Activated CD4-positive, CD25-positive, alpha-beta regulatory T cell treated with anti-CD3 and anti-CD28 coated beads, Interleukin-2, amount 50 U/mL, for 72 hours (primary cell): ENCODE data around the gene ASIC4.

Experiments
- DNase-seq: peaks from one replicate; pipeline ENCODE4 v3.0.0; 2021

ASIC4 gene

GRCh38 chr2:219554350-219554749 is 40.1 kb downstream of the ASIC4 start:
- DNase-seq = no peak

GRCh38 chr2:219555956-219556355 is 41.7 kb downstream of the ASIC4 start:
- DNase-seq = no peak

- DNase-seq = no peak
Observed at GRCh38 chr2:219556413-219556812, 42.1 kb downstream of the ASIC4 start.

GRCh38 chr2:219557320-219557719 is 43.0 kb downstream of the ASIC4 start:
- DNase-seq = no peak

DNA sequence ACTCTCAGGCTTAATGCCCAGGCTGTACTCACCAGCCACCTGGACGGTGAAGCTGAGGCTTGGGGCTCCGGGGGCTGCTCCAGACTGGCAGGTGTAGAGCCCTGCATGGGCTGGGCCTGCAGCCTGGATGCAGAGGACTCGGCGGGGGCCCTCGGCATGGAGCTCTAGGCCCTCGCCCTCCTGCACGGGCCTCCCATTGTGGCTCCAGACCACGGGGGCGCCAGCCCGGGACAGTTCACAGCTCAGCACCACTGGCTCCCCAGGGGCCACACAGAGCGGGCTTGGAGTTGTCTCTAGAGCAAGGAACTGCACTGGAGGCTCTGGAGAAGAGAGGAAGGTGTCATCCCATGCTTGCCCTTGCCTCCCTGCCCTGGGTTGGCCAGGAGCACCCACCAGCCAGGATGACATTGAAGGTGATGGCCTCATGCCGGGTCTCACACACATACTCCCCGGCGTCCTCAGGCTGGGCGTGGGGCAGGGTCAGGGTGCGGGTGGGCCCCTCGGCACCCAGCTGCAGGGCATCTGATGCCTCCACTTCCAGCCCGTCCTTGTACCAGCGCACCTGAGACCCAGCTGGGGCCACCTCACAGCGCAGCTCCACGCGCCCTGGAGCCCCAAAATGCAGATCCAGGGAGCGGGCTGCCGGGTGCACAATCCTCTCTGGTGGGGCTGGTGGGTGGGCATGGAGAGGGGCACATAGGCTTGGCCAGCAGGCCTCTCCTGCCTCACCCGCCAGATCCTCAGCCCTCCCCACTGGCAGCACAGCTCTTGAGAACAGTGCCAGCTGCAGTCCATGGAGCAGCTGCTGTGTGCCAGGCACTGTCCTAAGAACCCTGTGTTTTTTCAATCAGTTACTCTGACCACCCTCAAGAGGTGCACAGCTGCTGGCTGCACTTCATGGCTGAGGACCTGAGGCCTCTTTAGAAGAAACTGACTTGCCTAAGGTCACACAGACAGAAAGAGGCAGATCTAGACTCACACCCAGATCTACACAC is 43.8 kb downstream of the ASIC4 start:
- no peak for DNase-seq

DNA sequence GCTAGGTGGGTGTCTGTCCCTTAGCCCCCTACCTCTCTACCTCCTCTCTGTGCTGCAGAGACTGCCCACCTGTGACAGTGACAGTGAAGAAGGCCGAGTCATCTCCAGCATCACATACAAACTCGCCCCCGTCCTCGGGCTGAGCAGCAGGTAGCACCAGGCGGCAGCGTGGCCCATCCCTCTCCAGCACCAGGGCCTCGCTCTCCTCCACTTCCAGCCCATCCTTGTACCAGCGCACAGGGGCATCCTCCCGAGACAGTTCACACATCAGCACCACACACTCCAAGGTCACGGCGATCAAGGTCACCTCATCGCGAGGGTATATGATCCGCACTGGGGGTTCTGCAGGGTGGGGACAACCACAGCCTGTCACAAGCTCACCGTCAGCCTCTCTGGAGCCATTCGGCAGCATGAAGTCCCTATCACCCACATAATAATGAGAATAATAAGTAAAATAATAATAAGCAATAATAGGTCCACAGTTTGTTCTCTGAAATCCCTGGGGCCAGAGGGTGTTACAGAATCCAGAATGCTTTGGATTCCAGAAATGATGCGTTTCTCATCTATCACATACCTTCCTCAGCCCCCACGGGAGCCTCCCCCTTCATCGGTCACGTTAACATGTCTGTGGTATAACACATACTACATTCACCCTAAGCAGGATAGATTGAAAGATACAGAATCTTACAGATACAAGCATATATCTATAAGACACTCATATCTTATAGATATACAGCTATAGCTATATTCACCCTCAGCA is 45.1 kb downstream of the ASIC4 start:
- no peak for DNase-seq

DNA sequence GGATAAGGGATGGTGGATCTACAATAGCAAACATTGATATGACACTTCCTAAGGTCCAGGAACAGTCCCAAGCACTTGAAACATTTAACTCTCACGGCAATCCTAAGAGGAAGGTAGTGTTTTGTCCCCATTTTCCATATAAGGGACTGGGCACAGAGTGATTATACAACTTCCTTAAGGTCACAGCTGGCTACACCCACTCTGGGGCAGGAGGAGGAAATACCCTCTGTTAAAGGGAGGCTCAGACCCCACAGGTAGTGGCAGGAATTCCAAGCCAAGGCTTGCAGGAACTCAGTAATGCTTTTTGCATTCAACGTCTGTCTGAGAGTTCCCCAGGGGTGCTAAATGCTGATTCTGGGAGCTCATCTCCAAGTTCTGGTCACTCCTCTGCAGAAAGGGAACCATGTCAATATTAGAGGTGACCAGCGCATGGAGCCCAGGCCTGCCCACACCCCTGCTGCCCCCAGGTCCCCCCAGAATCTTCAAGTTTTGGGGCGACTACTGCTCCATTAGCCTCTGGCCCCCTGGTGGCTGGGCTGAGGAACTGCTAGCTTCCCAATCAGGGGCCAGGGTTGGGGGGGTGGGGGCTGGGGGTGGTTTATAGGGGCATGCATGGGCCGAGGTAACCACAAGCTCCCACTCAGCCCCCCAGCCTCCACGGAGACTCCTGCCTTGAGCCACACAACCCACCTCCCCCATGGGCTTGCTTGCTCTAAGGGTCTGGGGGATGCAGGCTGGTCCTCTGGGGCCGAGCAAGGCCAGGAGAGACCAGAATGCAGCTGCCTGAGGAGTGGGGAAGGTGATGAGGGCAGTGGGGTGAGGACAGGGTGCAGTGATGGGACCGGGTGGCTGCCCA is 46.0 kb downstream of the ASIC4 start:
- DNase-seq = no peak

GRCh38 chr2:219560893-219561178 is 46.6 kb downstream of the ASIC4 start:
- no peak for DNase-seq

DNA sequence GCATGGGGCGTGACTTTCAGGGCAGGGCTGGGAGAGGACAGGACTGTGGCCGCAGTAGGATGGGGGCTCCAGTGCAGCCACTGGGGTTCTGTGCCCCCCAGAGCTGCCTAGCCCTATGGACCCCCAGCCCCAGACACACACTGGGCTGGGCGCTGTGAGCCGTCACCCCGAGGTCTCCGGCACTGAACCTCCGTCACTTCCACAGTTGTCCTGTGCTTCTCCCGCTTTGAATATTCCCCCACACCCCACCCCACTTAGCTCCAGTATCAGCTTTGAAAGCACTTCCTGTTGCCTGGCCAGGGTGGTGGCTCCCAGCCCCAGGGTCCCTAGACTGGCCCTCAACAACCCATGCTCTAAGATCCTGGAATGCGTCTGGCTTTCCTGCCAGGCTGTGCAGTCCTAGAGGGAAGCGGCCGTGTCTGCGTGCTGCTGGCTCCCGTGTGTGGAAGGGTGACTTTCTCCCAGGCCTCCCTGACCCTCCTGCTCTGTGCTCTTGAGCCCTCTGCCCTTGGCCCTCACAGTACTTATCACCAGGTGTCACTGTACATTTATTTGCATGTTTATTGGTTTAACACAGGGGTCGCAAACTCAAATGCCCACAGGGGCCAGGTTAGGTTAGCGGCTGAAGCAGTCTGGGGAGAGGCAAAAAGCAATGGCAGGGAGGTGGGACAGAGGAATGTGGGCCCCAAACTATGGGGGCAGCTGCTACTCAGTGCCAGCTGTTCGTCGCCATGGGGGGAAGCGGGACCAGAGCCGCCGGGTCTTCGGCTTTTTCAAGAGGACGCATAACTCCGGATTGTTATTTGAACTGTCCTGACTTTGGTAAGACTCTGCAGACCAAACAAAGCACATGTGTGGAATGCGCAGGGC is 47.1 kb downstream of the ASIC4 start:
- no peak for DNase-seq

- no peak for DNase-seq
Observed at GRCh38 chr2:219562049-219563020, 48.1 kb downstream of the ASIC4 start.

GRCh38 chr2:219563271-219563928 is 49.1 kb downstream of the ASIC4 start:
- DNase-seq = no peak

GRCh38 chr2:219565130-219566080 is 51.1 kb downstream of the ASIC4 start:
- DNase-seq = no peak

DNA sequence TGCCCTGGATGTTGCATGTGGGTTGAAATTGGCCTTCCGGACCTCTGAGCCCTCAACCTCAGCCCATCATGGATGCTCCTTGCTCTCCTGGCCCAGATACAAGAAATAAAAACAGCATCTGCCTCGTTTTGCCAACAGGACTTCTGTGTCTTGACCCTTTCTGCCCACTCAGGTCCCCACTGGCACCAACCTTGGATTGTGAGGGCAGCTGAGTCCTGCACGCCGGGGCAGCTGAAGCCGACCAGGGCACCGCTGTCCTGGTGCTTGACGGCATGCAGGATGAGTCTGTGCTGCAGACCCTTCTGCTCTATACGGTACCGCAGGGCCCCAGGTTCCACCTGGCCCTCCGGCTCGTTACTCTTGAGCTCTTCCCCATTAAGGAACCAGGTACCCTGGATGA is 52.4 kb downstream of the ASIC4 start:
- DNase-seq = no peak

GRCh38 chr2:219567131-219567530 is 52.8 kb downstream of the ASIC4 start:
- no peak for DNase-seq

DNA sequence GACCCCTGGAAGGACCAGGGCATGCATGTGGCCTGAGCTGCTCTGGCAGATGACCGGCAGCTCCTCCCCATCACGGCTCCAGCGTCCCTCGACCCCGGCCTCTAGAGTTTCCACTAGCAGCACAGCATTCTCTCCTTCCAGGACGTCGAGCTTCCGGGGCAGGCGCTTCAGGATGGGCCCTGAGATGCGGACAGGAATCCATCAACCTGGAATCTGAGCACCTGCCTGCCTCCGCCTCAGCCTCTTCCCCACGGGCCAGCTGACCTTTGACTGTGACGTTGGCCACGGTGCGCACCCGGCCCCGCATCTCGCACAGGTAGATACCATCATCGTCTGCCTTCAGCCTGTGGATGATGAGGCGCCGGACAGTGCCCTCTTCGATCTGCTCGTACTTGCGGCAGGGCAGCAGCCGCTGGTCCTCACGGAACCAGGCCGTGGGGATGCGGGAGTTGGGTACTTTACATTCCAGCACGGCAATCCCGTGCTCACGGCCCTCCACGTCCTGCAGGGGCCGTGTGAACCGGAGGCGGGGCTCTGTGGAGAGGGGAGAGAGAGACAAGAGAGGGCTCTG is 53.6 kb downstream of the ASIC4 start:
- DNase-seq = no peak

GRCh38 chr2:219569041-219569440 is 54.8 kb downstream of the ASIC4 start:
- no peak for DNase-seq

- DNase-seq = no peak
Observed at GRCh38 chr2:219569635-219570034, 55.4 kb downstream of the ASIC4 start.

- DNase-seq = no peak
Observed at GRCh38 chr2:219570194-219570923, 56.1 kb downstream of the ASIC4 start.
